Measurements from ENCODE around the gene CDKN2B-AS1.

CDKN2B-AS1 gene

GRCh38 chr9:21982861-21983560 is 11.6 kb upstream of the CDKN2B-AS1 start:
- no peak for DNase-seq (ENCODE audit: low read depth)

GRCh38 chr9:21983561-21983935 is 11.0 kb upstream of the CDKN2B-AS1 start:
- no peak for DNase-seq (ENCODE audit: low read depth)

- no peak for DNase-seq (ENCODE audit: low read depth)
Observed at GRCh38 chr9:21984101-21984500, 10.5 kb upstream of the CDKN2B-AS1 start.

GRCh38 chr9:21985964-21986667 is 8.5 kb upstream of the CDKN2B-AS1 start:
- no peak for DNase-seq (ENCODE audit: low read depth)

GRCh38 chr9:21988056-21988990 is 6.3 kb upstream of the CDKN2B-AS1 start:
- DNase-seq (ENCODE audit: low read depth): no peak

- DNase-seq (ENCODE audit: low read depth): no peak
Observed at GRCh38 chr9:21989440-21990189, 5.0 kb upstream of the CDKN2B-AS1 start.

GRCh38 chr9:21991072-21991959 is 3.3 kb upstream of the CDKN2B-AS1 start:
- no peak for DNase-seq (ENCODE audit: low read depth)

GRCh38 chr9:21993007-21993406 is 1.6 kb upstream of the CDKN2B-AS1 start:
- DNase-seq (ENCODE audit: low read depth): no peak

GRCh38 chr9:21993893-21994555 is 567 bp upstream of the CDKN2B-AS1 start, which contains the start of gene CDKN2A:
TSS of gene CDKN2A (minus strand) at chr9:21994392.
- no peak for DNase-seq (ENCODE audit: low read depth)

GRCh38 chr9:21995006-21995665 is 545 bp downstream of the CDKN2B-AS1 start:
- DNase-seq (ENCODE audit: low read depth): no peak

GRCh38 chr9:21995666-21996398 is 1.2 kb downstream of the CDKN2B-AS1 start:
- no peak for DNase-seq (ENCODE audit: low read depth)

GRCh38 chr9:21996438-21996837 is 1.8 kb downstream of the CDKN2B-AS1 start:
- no peak for DNase-seq (ENCODE audit: low read depth)

GRCh38 chr9:21996858-21997257 is 2.3 kb downstream of the CDKN2B-AS1 start:
- no peak for DNase-seq (ENCODE audit: low read depth)

- no peak for DNase-seq (ENCODE audit: low read depth)
Observed at GRCh38 chr9:21997480-21997879, 2.9 kb downstream of the CDKN2B-AS1 start.

- DNase-seq (ENCODE audit: low read depth): no peak
Observed at GRCh38 chr9:21998026-21998425, 3.4 kb downstream of the CDKN2B-AS1 start.

GRCh38 chr9:22002038-22002437 is 7.4 kb downstream of the CDKN2B-AS1 start:
- DNase-seq (ENCODE audit: low read depth): no peak

- no peak for DNase-seq (ENCODE audit: low read depth)
Observed at GRCh38 chr9:22005021-22005701, 10.6 kb downstream of the CDKN2B-AS1 start.
